Raji (cell line): ENCODE results near the gene DYDC2.

Experiments
- POLR2A ChIP-seq: IDR thresholded peaks from 2 replicates; pipeline ENCODE4 v1.6.1; 2011; ENCODE audit warnings: low read depth, low read length, control low read depth; ENCODE audit not compliant: insufficient read depth

The DYDC2 gene

GRCh38 chr10:80405035-80405434 is 48.5 kb downstream of the DYDC2 start:
- TF ChIP-seq POLR2A, result no peak

- TF ChIP-seq POLR2A, result no peak
These were observed 49.0 kb downstream of the DYDC2 start for GRCh38 chr10:80405626-80406025.

- TF ChIP-seq POLR2A, result no peak
These were observed 49.6 kb downstream of the DYDC2 start for GRCh38 chr10:80406204-80406603.

- no peak for TF ChIP-seq POLR2A
These were observed 51.2 kb downstream of the DYDC2 start for GRCh38 chr10:80407812-80408241.

- TF ChIP-seq POLR2A, result peak; percentile 59
These were observed 51.9 kb downstream of the DYDC2 start, which contains the start of gene PRXL2A for GRCh38 chr10:80408242-80409101. Gene PRXL2A (plus strand): TSS chr10:80408551. CDS start chr10:80420468, 11,917 bp downstream.

- no peak for TF ChIP-seq POLR2A
These were observed 52.5 kb downstream of the DYDC2 start for GRCh38 chr10:80409121-80409520.

- TF ChIP-seq POLR2A, result no peak
These were observed 53.5 kb downstream of the DYDC2 start for GRCh38 chr10:80410122-80410521.

- no peak for TF ChIP-seq POLR2A
These were observed 54.1 kb downstream of the DYDC2 start for GRCh38 chr10:80410578-80411145.

GRCh38 chr10:80411267-80411668 is 54.7 kb downstream of the DYDC2 start:
- no peak for TF ChIP-seq POLR2A

- TF ChIP-seq POLR2A, result no peak
These were observed 55.2 kb downstream of the DYDC2 start for GRCh38 chr10:80411681-80412220.

GRCh38 chr10:80412486-80412885 is 55.9 kb downstream of the DYDC2 start:
- TF ChIP-seq POLR2A, result no peak

- TF ChIP-seq POLR2A, result no peak
These were observed 56.9 kb downstream of the DYDC2 start for GRCh38 chr10:80413271-80413996.

GRCh38 chr10:80414142-80414895 is 57.7 kb downstream of the DYDC2 start:
- no peak for TF ChIP-seq POLR2A

- no peak for TF ChIP-seq POLR2A
These were observed 59.3 kb downstream of the DYDC2 start for GRCh38 chr10:80415734-80416478.
